Medulla oblongata (tissue), 1 donor: ENCODE results near the gene SPIRE1.
A peak's percentile ranks its signal among the peaks of the same experiment; 100 is the strongest.

Experiments used
- DNase-seq: peaks from one replicate; pipeline ENCODE4 v3.0.0-alpha.2; 2015; ENCODE audit errors: extremely low spot score

Gene SPIRE1

GRCh38 chr18:12657684-12658425 is at the start of gene SPIRE1:
SPIRE1 (minus strand) TSS chr18:12658107; CDS start chr18:12657866, 241 bp downstream.
- peak; percentile 71 for DNase-seq

GRCh38 chr18:12703664-12704063 is 45.8 kb upstream of the SPIRE1 start:
- peak; percentile 7 for DNase-seq

- no peak for DNase-seq
Measured at GRCh38 chr18:12703096-12703567, 45.2 kb upstream of the SPIRE1 start.

GRCh38 chr18:12702221-12703095 is 44.6 kb upstream of the SPIRE1 start, which contains the start of the genes CEP76 and PSMG2:
CEP76 (minus strand) TSS chr18:12702723; CDS start chr18:12702548, 175 bp downstream.
PSMG2 (plus strand) TSS chr18:12703042; CDS start chr18:12703108, 66 bp downstream.
- DNase-seq, result peak; percentile 87

- DNase-seq, result no peak
Measured at GRCh38 chr18:12701161-12701560, 43.3 kb upstream of the SPIRE1 start.

- DNase-seq, result no peak
Measured at GRCh38 chr18:12699747-12700146, 41.8 kb upstream of the SPIRE1 start.

GRCh38 chr18:12694032-12694431 is 36.1 kb upstream of the SPIRE1 start:
- no peak for DNase-seq

- no peak for DNase-seq
Measured at GRCh38 chr18:12692206-12692605, 34.3 kb upstream of the SPIRE1 start.

- no peak for DNase-seq
Measured at GRCh38 chr18:12689256-12689850, 31.4 kb upstream of the SPIRE1 start.

- no peak for DNase-seq
Measured at GRCh38 chr18:12686100-12686499, 28.2 kb upstream of the SPIRE1 start.

- peak; percentile 51 for DNase-seq
Measured at GRCh38 chr18:12679183-12679786, 21.4 kb upstream of the SPIRE1 start.

- no peak for DNase-seq
Measured at GRCh38 chr18:12668041-12668440, 10.1 kb upstream of the SPIRE1 start.

GRCh38 chr18:12659904-12660605 is 2.1 kb upstream of the SPIRE1 start:
- DNase-seq, result peak; percentile 83

- peak; percentile 44 for DNase-seq
Measured at GRCh38 chr18:12658426-12659138, 675 bp upstream of the SPIRE1 start.

GRCh38 chr18:12656938-12657683 is 796 bp downstream of the SPIRE1 start:
- peak; percentile 49 for DNase-seq

- DNase-seq, result peak; percentile 16
Measured at GRCh38 chr18:12656605-12656937, 1.3 kb downstream of the SPIRE1 start.

GRCh38 chr18:12654971-12655370 is 2.9 kb downstream of the SPIRE1 start:
- DNase-seq, result no peak

- DNase-seq, result peak; percentile 72
Measured at GRCh38 chr18:12652861-12653401, 5.0 kb downstream of the SPIRE1 start.

- DNase-seq, result peak; percentile 41
Measured at GRCh38 chr18:12651651-12652050, 6.3 kb downstream of the SPIRE1 start.
